CD4-positive, alpha-beta memory T cell (primary cell): ENCODE measurements around the gene ATR. TPM values are rescaled to one million over a fixed set of nuclear protein-coding genes. Genes with fewer than 3 reads are reported as not detected.

Experiments
- CTCF ChIA-PET: fragments of 350-600 bp; sonication (Branson Sonifier 250); formaldehyde crosslinking; loops from one replicate; lab custom pipeline; 2021; ENCODE audit warnings: inconsistent platforms; ENCODE audit not compliant: partially characterized antibody; lab: Charles Lee
- POLR2A ChIA-PET: fragments of 350-600 bp; sonication (Branson Sonifier 250); formaldehyde crosslinking; loops from one replicate; lab custom pipeline; 2021; ENCODE audit not compliant: partially characterized antibody; lab: Charles Lee
- DNase-seq, 5 donors: peaks; one replicate each; pipeline versions ENCODE4 v3.0.0 to v3.0.0-alpha.2; 2020 to 2022; ENCODE audit warnings: mixed read lengths in 1 of 5
- H3K27ac ChIP-seq: one replicate; pipeline ENCODE4 v1.7.0; 2013; ENCODE audit warnings: low read depth, low read length
- H3K27me3 ChIP-seq: 2 replicates; pipeline ENCODE4 v1.7.0; 2013; ENCODE audit warnings: mild to moderate bottlenecking, low read length, moderate library complexity; ENCODE audit not compliant: insufficient read depth
- H3K36me3 ChIP-seq: 2 replicates; pipeline ENCODE4 v1.7.0; 2013; ENCODE audit warnings: mild to moderate bottlenecking, low read length, moderate library complexity; ENCODE audit not compliant: insufficient read depth
- H3K4me1 ChIP-seq: 2 replicates; pipeline ENCODE4 v1.7.0; 2013; ENCODE audit warnings: mild to moderate bottlenecking, low read length, moderate library complexity; ENCODE audit not compliant: insufficient read depth
- H3K4me3 ChIP-seq, 2 donors: one replicate each; pipeline ENCODE4 v1.7.0; 2013; ENCODE audit warnings: low read length in 2 of 2, mild to moderate bottlenecking in 1 of 2
- H3K9me3 ChIP-seq, 2 donors: one replicate each; pipeline ENCODE4 v1.7.0; 2013; ENCODE audit warnings: low read length in 2 of 2, control low read depth in 1 of 2; ENCODE audit not compliant: control insufficient read depth in 1 of 2
- H3K27ac Mint-ChIP-seq, 7 donors: one replicate each; pipeline ENCODE4 v1.8.0; 2020 to 2021; ENCODE audit warnings: mixed read lengths in 7 of 7, mild to moderate bottlenecking in 6 of 7, inconsistent platforms in 3 of 7, moderate library complexity in 3 of 7
- H3K27me3 Mint-ChIP-seq, 2 donors: one replicate each; pipeline ENCODE4 v1.8.0; 2020 to 2021; ENCODE audit warnings: mixed read lengths in 2 of 2
- H3K36me3 Mint-ChIP-seq, 2 donors: one replicate each; pipeline ENCODE4 v1.8.0; 2020 to 2021; ENCODE audit warnings: mixed read lengths in 2 of 2, inconsistent platforms in 1 of 2, mild to moderate bottlenecking in 1 of 2
- H3K4me1 Mint-ChIP-seq, 4 donors: one replicate each; pipeline ENCODE4 v1.8.0; 2020 to 2021; ENCODE audit warnings: mixed read lengths in 4 of 4, mild to moderate bottlenecking in 1 of 4
- H3K4me3 Mint-ChIP-seq, 8 donors: one replicate each; pipeline ENCODE4 v1.8.0; 2020 to 2021; ENCODE audit warnings: mixed read lengths in 8 of 8, mild to moderate bottlenecking in 7 of 8, moderate library complexity in 6 of 8, inconsistent platforms in 3 of 8
- H3K9me3 Mint-ChIP-seq, 8 donors: one replicate each; pipeline ENCODE4 v1.8.0; 2020 to 2021; ENCODE audit warnings: mixed read lengths in 8 of 8, mild to moderate bottlenecking in 5 of 8, inconsistent platforms in 3 of 8, moderate library complexity in 1 of 8
- intact Hi-C: fragments of 100-400 bp; cut with micrococcal nuclease; formaldehyde crosslinking; loops from one replicate; pipeline ENCODE4 v1.15.1; 2023
- polyA plus RNA-seq, 2 donors: library from polyadenylated mRNA; unstranded; fragments of 300-500 nt; fragmentation: Illumina TruSeq; gene quantifications; one replicate each; pipeline ENCODE4 v1.2.3, GENCODE V29; 2021
- total RNA-seq, 2 experiments: library from RNA; stranded (reverse); gene quantifications; one replicate each; pipeline ENCODE4 v1.2.3, GENCODE V29; 2021

Gene ATR
- total and polyA plus RNA-seq, 4 experiments from 2014 or later = 4.3 to 45.6 (median 27.3) TPM

- no peak for DNase-seq
- POLR2A ChIA-PET = no interaction called here
These were observed 110.1 kb downstream of the ATR start for GRCh38 chr3:142468456-142468855.

GRCh38 chr3:142467768-142468167, 110.8 kb downstream of the ATR start:
- no peaks in the 10 kb centered on the region for H3K9me3 Mint-ChIP-seq
- no peaks in the 10 kb centered on the region for H3K27me3 ChIP-seq
- H3K27me3 Mint-ChIP-seq = no peaks in the 10 kb centered on the region
- H3K4me1 Mint-ChIP-seq = peaks cover 0 to 2% (median 0%) of the 10 kb centered on the region in 4 donors
- POLR2A ChIA-PET = no interaction called here
- no peak for DNase-seq
- intact Hi-C loops = no loop called here
- H3K27ac ChIP-seq = no peak overlapping the region
- no peaks in the 10 kb centered on the region for H3K4me1 ChIP-seq
- no peaks in the 10 kb centered on the region for H3K36me3 ChIP-seq
- CTCF ChIA-PET = no interaction called here
- no peak overlapping the region for H3K27ac Mint-ChIP-seq
- H3K36me3 Mint-ChIP-seq = peaks cover 5% of the 10 kb centered on the region in 2 donors
- no peak overlapping the region for H3K4me3 Mint-ChIP-seq
- no peaks in the 10 kb centered on the region for H3K9me3 ChIP-seq
- H3K4me3 ChIP-seq = no peak overlapping the region

More at GRCh38 chr3:142468456-142468855, 110.1 kb downstream of the ATR start:
- Histone ChIP-seq H3K36me3 (no peaks in the 10 kb centered on the region), H3K27ac (no peak overlapping the region), H3K9me3 (no peaks in the 10 kb centered on the region), H3K4me1 (no peaks in the 10 kb centered on the region), H3K27me3 (no peaks in the 10 kb centered on the region), H3K4me3 (no peak overlapping the region)
- intact Hi-C loops = no loop called here
- Mint-ChIP-seq H3K4me1 (peaks cover 0 to 2% (median under 1%) of the 10 kb centered on the region in 4 donors), H3K27ac (peak overlapping the region in 1 of 7 donors; percentile 27), H3K36me3 (peaks cover 8% of the 10 kb centered on the region in 2 donors), H3K27me3 (no peaks in the 10 kb centered on the region), H3K9me3 (peaks cover 0 to 2% (median 0%) of the 10 kb centered on the region in 8 donors), H3K4me3 (no peak overlapping the region)
- CTCF ChIA-PET = no interaction called here

- H3K27ac Mint-ChIP-seq = no peak overlapping the region
These were observed 117.8 kb downstream of the ATR start for GRCh38 chr3:142460689-142461088.

GRCh38 chr3:142459929-142460328, 118.6 kb downstream of the ATR start:
- Mint-ChIP-seq H3K36me3 (peaks cover 25 to 41% of the 10 kb centered on the region in 2 donors), H3K9me3 (no peaks in the 10 kb centered on the region), H3K4me3 (no peak overlapping the region), H3K27me3 (no peaks in the 10 kb centered on the region), H3K27ac (no peak overlapping the region), H3K4me1 (peaks cover 0 to 2% (median under 1%) of the 10 kb centered on the region in 4 donors)
- peaks cover 13% of the 10 kb centered on the region for H3K36me3 ChIP-seq
- no peak overlapping the region for H3K27ac ChIP-seq
- no peak for DNase-seq
- CTCF ChIA-PET = no interaction called here
- POLR2A ChIA-PET = no interaction called here
- intact Hi-C loops = no loop called here
- H3K27me3 ChIP-seq = no peaks in the 10 kb centered on the region
- H3K4me1 ChIP-seq = no peaks in the 10 kb centered on the region
- H3K4me3 ChIP-seq = no peak overlapping the region
- H3K9me3 ChIP-seq = no peaks in the 10 kb centered on the region

More at GRCh38 chr3:142460689-142461088, 117.8 kb downstream of the ATR start:
- H3K9me3 ChIP-seq = no peaks in the 10 kb centered on the region
- H3K27ac ChIP-seq = no peak overlapping the region
- Mint-ChIP-seq H3K36me3 (peaks cover 20 to 36% of the 10 kb centered on the region in 2 donors), H3K27me3 (no peaks in the 10 kb centered on the region), H3K4me3 (no peak overlapping the region), H3K4me1 (peaks cover 0 to 2% (median under 1%) of the 10 kb centered on the region in 4 donors), H3K9me3 (no peaks in the 10 kb centered on the region)
- POLR2A ChIA-PET = no interaction called here
- no peak overlapping the region for H3K4me3 ChIP-seq
- H3K27me3 ChIP-seq = no peaks in the 10 kb centered on the region
- no peaks in the 10 kb centered on the region for H3K4me1 ChIP-seq
- DNase-seq = no peak
- peaks cover 13% of the 10 kb centered on the region for H3K36me3 ChIP-seq
- CTCF ChIA-PET = no interaction called here
- intact Hi-C loops = no loop called here

GRCh38 chr3:142459096-142459495, 119.4 kb downstream of the ATR start:
- H3K27me3 ChIP-seq = no peaks in the 10 kb centered on the region
- no peaks in the 10 kb centered on the region for H3K9me3 ChIP-seq
- ChIA-PET CTCF (no interaction called here), POLR2A (no interaction called here)
- peaks cover 13% of the 10 kb centered on the region for H3K36me3 ChIP-seq
- Mint-ChIP-seq H3K36me3 (peaks cover 20 to 42% of the 10 kb centered on the region in 2 donors), H3K27ac (no peak overlapping the region), H3K4me3 (no peak overlapping the region), H3K27me3 (no peaks in the 10 kb centered on the region), H3K9me3 (no peaks in the 10 kb centered on the region), H3K4me1 (peaks cover 0 to 2% (median 0%) of the 10 kb centered on the region in 4 donors)
- intact Hi-C loops = no loop called here
- no peak overlapping the region for H3K4me3 ChIP-seq
- H3K27ac ChIP-seq = no peak overlapping the region
- no peak for DNase-seq
- H3K4me1 ChIP-seq = no peaks in the 10 kb centered on the region

- H3K4me1 ChIP-seq = peaks cover 17% of the 10 kb centered on the region
- no peak overlapping the region for H3K4me3 ChIP-seq
- no peaks in the 10 kb centered on the region for H3K9me3 ChIP-seq
- peaks cover 10% of the 10 kb centered on the region for H3K36me3 ChIP-seq
- ChIA-PET POLR2A (no interaction called here), CTCF (no interaction called here)
- H3K27me3 ChIP-seq = no peaks in the 10 kb centered on the region
- H3K27ac ChIP-seq = no peak overlapping the region
- peaks cover 6 to 59% of the 10 kb centered on the region in 2 donors for H3K36me3 Mint-ChIP-seq
- H3K9me3 Mint-ChIP-seq = no peaks in the 10 kb centered on the region
- DNase-seq = no peak
- no peak overlapping the region for H3K4me3 Mint-ChIP-seq
- peak overlapping the region in 2 of 7 donors; percentile 19 to 45 for H3K27ac Mint-ChIP-seq
- intact Hi-C loops = no loop called here
- H3K4me1 Mint-ChIP-seq = peaks cover 9 to 32% (median 20%) of the 10 kb centered on the region in 4 donors
- no peaks in the 10 kb centered on the region for H3K27me3 Mint-ChIP-seq
These were observed 127.7 kb downstream of the ATR start for GRCh38 chr3:142450881-142451280.

- H3K36me3 Mint-ChIP-seq = peaks cover 0 to 56% of the 10 kb centered on the region in 2 donors
- H3K27ac ChIP-seq = no peak overlapping the region
- H3K27me3 Mint-ChIP-seq = no peaks in the 10 kb centered on the region
- intact Hi-C loops = no loop called here
- H3K4me3 Mint-ChIP-seq = no peak overlapping the region
- no peaks in the 10 kb centered on the region for H3K9me3 ChIP-seq
- peaks cover 10% of the 10 kb centered on the region for H3K36me3 ChIP-seq
- ChIA-PET POLR2A (interaction anchor here (1.2 kb wide), 1 partner anchor 14 kb away, joined by 3 read pairs; no protein-coding TSS in a partner anchor), CTCF (no interaction called here)
- peaks cover 24% of the 10 kb centered on the region for H3K4me1 ChIP-seq
- H3K27ac Mint-ChIP-seq = peak overlapping the region in 1 of 7 donors; percentile 19
- H3K9me3 Mint-ChIP-seq = no peaks in the 10 kb centered on the region
- no peak overlapping the region for H3K4me3 ChIP-seq
- H3K27me3 ChIP-seq = no peaks in the 10 kb centered on the region
- H3K4me1 Mint-ChIP-seq = peaks cover 16 to 39% (median 27%) of the 10 kb centered on the region in 4 donors
- DNase-seq = no peak
These were observed 128.3 kb downstream of the ATR start for GRCh38 chr3:142450189-142450588.
